Left ventricle myocardium superior (tissue), 1 donor: ENCODE measurements around the gene UBASH3A. TPM values are rescaled to one million over a fixed set of nuclear protein-coding genes. Genes with fewer than 3 reads are reported as not detected.
"Not testable (repeated sequence)": the region's sequence is repeated elsewhere in the genome, so short reads cannot be mapped to it uniquely, and the experiment has no call there.

Source experiments
- ATAC-seq: fragments of 200-7000 bp; cut with Tn5 transposase; one replicate; pipeline ENCODE4 v1.9.1; 2020; ENCODE audit warnings: mild to moderate bottlenecking, moderate library complexity
- DNase-seq: peaks from one replicate; pipeline ENCODE4 v3.0.0-alpha.2; 2020
- intact Hi-C: fragments of 100-400 bp; cut with micrococcal nuclease; formaldehyde crosslinking; loops from one replicate; pipeline ENCODE4 v1.11.0; 2022
- total RNA-seq: library from RNA; stranded (reverse); fragmentation: NEBNext Ultra II Directional; extraction: Animal tissue kit (Norgen Biotek cat#: 25700); gene quantifications from one replicate; pipeline ENCODE4 v1.2.1, GENCODE V29; 2021
- donor health status: DM: no; HTN: yes; CAD: no; lungs with severe emphysema.

The UBASH3A gene
- total RNA-seq, 1 donor from 2014 or later, result not detected

DNA sequence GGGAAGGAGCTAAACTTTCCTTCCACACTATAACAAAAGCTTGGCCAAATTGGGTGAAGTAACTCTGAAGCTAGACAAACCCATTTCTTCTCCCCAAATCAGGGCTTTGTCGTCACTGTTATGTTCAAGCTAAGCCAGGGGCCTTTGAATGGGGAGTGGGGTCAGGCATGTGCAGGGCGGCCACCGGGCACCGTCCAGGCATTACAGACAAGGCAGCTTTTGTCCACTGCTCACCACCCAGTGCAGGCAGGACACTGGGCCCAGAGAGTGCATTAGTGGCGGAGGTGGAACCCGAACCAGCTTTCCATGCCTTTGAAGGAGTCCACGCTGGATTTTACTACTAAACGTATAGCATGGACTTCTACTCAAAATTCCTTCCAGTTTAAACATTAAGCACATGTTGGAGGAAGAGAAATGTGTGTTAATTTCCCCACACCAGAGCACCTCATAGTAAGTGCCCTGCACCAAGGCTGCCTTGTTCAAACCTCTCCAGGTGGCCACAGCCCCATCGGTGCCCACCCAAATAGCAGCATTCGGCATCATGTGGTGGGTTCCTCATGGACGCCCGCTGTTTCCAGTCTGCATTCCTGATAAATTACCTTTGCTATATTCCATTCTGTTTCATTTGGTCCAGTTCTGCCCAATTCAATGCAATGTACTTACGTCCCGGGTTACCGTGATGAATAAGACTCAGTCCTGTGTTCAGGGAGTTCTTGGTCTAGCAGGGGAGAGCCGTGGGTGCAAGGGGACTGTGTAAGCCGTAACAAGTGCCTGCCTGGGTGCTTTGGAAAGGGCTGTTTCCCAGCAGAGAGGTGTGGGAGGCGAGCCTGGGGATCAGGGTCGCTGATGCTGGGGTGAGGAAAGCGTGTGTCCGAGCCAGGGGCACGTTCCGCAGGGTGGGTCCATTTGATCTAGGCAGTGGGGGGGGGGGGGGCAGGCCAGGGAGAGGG is 1.6 kb downstream of the UBASH3A start:
- intact Hi-C loops, result no loop called here
- no peak for ATAC-seq
- no peak for DNase-seq

DNA sequence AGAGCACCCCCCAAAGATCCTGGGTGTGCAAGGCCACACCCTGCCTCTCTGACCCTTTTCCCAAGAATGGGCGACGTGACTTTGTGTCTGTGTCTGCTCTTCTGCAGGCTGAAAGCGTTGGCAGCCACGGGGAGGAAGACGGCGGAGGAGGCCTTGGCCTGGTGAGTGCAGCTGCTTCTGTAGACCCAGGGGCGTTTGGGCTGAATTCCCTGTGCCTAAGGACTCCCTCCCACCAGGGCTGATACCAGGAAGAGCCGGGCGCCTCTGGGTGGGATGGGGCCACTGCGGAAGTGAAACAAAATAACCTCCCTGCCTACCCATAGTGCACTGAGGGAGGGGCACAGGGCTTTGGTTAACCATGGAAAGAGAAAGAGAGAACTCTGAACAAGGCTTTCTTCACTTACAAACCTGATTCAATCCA is 2.5 kb downstream of the UBASH3A start:
- no peak for DNase-seq
- no peak for ATAC-seq
- intact Hi-C loops, result no loop called here

DNA sequence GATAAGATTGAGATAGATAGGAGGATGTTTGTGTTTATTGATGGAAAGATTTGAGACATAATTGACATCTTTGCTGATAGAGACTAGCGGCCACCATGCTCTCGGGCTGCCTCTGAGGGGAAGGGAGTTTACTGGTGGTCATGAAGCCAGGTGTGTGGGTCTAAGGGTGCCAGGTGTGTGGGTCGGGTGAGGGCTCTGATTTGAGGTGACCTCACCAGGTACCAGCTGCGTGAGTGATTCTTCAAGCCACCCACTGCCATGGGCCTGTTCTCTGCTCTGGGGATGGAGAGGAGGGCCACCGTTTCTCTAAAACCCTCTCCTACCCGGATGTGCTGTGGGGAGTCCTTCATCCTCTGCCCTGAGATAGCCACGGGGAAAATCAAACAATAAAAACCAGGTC is 3.2 kb downstream of the UBASH3A start:
- intact Hi-C loops, result no loop called here
- ATAC-seq (no peak), DNase-seq (no peak)

DNA sequence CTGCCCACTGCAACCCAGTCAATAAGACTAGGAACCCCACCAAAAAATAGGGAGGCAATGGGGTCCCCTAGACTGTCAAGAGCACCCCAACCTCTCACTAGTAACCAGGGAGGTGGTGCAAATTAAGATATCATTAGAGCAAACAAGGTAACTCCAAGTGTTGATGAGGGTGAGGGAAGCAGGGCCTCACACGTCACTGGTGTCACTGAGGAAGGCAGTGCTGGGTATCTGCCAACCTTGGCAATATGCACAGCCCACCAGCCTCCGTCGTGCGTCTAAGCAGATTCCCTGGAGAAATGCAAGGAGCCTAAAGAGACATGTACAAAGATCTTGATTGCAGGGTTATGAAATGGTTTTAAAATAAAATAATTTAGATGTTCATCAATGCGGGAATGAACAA is 3.8 kb downstream of the UBASH3A start:
- intact Hi-C loops, result no loop called here
- DNase-seq (no peak), ATAC-seq (no peak)

DNA sequence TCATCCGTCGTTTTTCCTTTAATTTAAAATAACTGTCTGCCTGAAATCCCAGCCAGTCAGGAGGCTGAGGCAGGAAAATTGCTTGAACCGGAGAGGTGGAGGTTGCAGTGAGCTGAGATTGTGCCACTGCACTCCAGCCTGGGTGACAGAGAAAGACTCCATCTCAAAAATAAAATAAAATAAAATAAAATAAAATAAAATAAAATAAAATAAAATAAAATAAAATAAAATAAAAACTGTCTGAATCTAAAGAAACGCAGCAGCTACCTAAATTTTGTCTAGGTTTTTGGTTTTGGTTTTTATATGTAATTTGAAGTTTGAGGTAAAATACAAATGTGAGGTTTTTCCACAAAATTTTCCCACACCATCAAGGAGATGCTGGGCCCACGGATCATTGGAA is 5.0 kb downstream of the UBASH3A start:
- ATAC-seq, DNase-seq, intact Hi-C loops: not testable (repeated sequence)

DNA sequence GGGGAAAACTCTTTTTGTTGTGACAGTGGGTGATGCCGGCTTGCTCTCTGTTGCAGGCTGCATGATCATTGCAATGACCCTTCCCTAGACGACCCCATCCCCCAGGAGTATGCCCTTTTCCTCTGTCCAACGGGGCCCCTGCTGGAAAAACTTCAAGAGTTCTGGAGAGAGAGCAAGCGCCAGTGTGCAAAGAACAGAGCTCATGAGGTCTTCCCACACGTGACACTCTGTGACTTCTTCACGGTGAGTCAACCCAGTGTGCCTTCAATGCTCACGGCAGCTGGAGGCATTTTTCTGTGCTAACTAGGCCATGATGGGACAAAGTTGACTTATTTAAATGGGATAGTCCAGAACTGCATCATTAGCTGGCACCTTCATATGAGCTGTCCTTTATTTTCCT is 5.7 kb downstream of the UBASH3A start:
- intact Hi-C loops, result no loop called here
- ATAC-seq, result no peak
- no peak for DNase-seq

DNA sequence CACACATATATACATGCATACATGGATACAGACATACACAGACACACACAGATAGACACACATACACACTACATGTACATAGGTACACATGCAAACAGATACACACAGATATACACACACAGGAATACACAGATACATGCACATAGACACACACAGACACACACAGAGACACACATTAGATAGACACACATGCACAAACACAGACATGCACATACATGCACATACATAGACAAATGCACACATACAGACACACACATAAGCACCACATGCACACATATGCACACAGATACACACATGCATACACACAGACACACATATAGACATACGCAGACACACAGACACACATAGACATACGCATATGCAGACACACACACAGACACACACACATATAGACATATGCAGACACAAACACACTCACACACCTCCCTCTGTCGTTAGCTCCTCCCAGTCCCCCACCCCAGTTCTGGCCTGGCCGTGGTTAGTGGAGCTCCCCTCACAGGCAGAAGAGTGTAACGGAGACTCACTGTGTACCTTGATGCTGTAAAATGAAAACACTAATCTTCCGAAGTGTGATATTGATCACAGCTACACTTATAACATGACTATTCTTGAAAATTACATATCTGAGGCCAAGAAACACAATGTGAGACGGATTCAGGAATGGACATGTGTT is 7.6 kb downstream of the UBASH3A start:
- ATAC-seq (no peak), DNase-seq (no peak)
- intact Hi-C loops, result no loop called here

DNA sequence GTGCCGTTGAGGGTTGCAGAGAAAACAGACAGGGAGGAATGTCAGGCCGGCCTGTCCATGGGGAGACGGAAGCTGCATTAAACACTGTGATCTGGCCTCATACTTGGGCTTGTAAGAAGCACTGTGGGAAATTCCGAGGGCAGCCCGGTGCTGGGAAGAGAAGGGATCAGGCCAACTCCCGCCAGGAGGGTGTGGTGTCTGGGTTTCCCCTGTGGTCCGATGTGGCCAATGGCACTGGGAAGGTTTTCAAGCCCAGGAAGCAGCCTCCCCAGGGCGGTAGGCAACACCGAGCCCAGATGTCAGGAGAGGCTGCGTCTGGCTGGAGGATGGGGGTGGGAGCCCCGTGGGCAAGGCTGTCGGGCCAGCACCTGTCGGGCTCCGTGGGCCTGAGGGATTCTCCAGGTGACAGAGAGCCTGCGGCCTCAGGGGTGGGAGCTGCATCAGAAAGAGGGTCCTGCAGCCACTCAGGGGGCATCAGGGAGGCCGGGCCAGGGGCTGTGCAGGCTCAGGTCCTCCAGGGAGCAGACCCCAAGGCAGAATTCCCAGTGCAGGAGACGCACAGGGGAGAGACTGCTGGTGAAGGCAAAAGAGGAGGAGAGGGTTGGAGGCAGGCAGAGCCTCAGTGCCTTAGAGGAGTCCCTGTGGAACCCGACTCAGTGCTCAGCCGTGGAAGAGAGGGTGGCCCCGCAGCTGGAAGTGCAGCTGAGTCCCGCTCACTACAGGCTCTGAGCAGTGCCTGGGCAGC is 8.4 kb downstream of the UBASH3A start:
- ATAC-seq (no peak), DNase-seq (no peak)
- intact Hi-C loops, result no loop called here

DNA sequence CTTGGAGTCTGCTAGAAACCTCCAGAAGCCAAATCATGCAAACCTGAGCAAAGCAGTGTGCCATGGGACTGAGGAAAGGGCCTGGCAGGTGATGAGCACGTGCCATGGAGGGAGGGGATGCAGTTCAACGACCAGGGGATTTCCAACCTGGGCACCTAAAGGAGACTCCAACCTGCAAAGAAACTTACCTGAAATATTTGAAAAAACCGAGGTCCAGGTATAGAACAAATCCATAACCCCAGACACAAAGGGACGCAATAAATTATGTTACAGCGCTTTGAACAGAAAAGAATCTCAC is 8.9 kb downstream of the UBASH3A start:
- DNase-seq (no peak), ATAC-seq (no peak)
- intact Hi-C loops, result no loop called here

DNA sequence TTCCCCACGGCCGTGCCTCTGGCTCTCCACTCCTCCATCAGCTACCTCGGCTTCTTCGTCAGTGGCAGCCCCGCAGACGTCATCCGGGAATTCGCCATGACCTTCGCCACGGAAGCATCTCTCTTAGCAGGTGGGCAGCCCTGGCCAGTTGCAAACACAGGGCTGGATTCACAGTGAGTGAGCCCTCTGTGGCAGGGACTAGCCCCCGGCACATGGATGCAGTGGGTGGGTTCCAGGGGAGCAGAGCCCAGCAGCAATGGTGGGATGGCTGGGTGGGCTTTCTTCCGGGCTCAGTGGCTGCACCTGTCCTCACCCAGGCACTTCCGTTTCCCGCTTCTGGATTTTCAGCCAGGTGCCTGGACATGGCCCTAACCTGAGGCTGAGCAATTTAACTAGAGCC is 9.4 kb downstream of the UBASH3A start:
- ATAC-seq (no peak), DNase-seq (no peak)
- intact Hi-C loops, result no loop called here

DNA sequence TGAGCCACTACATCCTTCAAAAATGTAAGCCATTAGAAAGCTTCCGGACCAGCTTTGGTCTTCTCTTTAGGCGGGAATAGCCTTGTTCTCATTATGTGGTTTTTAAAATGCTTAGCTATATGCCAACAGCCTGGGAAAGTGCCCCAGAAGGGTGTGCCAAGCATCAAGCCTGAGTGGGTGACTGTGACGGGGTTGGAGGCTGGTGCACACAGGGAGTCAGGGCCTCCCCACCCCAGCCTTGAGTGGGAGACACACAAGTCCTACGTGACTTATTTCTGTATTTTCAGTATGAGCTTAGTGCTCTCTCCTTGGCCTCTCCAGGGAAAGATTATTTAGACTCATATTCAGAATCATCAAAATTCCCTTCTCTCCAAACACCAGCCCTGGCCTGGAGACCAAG is 9.8 kb downstream of the UBASH3A start:
- DNase-seq (no peak), ATAC-seq (no peak)
- intact Hi-C loops, result no loop called here

DNA sequence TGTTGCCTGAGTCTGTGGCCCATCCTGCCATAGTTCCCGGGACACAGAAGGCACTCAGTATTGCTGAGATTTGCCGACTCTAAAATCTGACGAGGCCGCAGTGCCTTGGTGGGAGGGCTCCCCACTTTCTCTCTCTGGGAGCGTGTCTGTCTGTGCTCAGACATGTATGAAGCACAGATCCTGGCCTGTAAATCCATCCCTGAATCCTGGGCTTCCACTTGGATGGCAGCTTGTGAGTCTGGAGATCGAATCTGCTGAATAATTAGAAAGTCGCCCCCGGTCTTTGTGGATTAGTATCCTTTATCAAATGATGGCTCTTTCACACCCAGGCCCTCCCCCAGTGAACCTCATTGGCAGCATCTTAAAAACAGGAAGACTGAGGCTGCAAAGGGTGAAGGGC is 10.4 kb downstream of the UBASH3A start:
- intact Hi-C loops, result no loop called here
- no peak for ATAC-seq
- DNase-seq, result no peak

DNA sequence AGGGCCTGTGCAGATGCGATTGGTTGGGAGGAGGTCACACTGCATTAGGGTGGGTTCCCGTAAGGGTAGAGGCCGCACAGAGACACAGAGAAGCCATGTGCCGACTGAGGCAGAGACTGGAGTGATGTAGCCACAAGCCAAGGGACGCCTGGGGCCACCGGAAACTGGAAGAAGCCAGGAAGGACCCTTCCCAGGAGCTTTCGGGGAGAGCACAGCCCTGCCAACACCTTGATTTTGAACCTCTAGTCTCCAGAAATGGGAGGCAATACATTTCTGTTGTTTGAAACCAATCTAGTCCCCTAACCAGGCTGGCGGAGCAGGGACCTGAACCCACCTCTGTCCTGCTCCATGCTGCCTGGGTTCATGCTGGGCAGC is 10.8 kb downstream of the UBASH3A start:
- DNase-seq, result no peak
- ATAC-seq, result no peak
- intact Hi-C loops, result no loop called here

DNA sequence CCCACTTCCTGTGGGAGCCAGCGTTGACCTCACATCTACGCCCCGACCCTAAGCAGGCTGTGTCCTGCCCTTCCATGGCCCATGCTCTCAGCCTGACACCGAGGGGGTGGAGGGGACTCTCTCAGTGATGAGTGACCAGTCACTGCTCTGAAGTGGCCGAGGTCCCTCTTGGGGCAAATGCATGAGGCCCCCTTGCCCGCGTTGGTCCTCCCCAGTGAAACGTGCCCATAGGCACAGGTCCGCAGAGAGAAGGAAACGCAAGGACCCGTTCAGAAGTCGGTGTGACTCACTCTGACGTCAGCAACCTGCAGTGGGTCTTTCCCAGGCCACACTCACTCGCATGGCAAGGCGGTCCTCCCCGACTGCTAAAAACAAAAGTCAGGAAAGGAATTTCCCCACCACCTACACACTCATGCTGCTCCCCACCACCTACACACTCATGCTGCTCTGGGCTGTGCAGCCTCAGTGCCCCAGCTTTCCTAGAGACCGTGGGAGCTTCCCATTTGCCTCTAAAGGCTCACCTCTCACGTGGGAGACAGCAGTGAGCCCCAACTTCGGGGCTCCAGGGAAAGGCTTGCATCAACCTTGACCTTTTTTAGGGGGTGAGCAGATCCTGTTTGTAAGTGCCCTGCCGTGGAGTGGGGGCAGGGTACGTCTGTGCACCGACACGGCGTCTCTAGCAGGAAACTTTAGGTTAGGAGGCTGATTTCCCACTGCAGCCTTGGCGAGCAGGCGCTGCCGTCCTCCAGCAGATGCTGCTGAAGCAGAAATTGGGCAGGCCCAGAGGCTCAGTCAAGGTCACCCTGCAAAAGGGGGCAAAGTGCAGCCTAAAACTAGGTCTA is 11.4 kb downstream of the UBASH3A start:
- ATAC-seq, result no peak
- DNase-seq, result no peak
- intact Hi-C loops, result no loop called here

DNA sequence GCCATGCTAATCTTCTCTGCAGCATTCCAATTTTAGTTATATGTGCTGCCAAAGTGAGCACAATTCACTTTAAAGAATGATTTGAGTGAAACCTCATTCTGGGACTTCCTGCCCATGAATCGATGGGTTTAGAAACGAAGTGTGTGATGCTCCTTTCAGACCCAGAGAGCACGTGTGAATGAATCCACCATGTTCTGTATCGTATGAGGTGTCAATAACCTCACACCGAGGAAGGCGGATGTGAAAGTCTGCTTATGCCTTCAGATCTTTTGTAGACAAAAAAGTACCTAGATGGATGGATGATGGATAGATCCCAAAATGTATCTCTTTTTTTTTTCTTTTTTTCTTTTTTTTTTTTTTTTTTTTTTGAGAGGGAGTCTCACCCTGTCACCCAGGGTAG is 13.8 kb downstream of the UBASH3A start:
- no peak for DNase-seq
- intact Hi-C loops, result no loop called here

DNA sequence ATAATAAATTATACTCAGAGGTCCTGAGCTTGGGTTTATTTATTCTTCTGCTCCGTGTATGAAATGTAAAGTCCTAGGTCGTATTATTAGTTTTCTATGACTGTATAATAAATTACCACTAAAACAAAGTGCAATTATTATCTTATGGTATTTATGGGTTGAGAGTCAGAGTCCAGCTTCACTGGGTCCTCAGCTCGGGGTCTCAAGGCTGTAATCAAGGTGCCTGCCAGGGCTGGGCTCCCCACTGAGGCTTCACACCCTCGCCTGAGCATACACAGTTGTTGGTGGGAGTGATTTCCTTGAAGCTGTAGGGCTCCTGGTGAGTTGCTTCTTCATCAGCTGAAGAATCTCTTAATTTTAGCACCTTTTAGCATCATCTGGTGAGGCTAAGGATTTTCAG is 15.2 kb downstream of the UBASH3A start:
- intact Hi-C loops, result no loop called here
- DNase-seq (no peak), ATAC-seq (no peak)

More for the DNA sequence above, 13.8 kb downstream of the UBASH3A start:
- ATAC-seq, result no peak

DNA sequence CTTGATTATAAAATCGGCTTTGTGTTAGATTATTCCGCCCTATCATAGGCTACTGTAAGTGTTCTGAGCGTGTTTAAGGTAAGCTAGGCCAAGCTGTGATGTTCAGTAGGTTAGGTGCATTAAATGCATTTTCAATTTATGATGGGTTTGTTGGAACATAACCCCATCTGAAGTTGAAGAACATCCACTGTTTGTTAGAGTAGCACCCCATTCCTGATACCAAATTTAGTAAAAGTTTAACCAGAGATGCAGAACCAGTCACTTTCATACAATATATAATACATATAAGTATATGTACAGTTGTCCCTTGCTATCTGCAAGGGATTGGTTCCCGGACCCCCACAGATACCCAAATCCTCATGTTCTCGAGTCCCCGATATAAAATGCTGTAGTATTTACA is 16.1 kb downstream of the UBASH3A start:
- intact Hi-C loops, result no loop called here
- ATAC-seq, result no peak
- no peak for DNase-seq

DNA sequence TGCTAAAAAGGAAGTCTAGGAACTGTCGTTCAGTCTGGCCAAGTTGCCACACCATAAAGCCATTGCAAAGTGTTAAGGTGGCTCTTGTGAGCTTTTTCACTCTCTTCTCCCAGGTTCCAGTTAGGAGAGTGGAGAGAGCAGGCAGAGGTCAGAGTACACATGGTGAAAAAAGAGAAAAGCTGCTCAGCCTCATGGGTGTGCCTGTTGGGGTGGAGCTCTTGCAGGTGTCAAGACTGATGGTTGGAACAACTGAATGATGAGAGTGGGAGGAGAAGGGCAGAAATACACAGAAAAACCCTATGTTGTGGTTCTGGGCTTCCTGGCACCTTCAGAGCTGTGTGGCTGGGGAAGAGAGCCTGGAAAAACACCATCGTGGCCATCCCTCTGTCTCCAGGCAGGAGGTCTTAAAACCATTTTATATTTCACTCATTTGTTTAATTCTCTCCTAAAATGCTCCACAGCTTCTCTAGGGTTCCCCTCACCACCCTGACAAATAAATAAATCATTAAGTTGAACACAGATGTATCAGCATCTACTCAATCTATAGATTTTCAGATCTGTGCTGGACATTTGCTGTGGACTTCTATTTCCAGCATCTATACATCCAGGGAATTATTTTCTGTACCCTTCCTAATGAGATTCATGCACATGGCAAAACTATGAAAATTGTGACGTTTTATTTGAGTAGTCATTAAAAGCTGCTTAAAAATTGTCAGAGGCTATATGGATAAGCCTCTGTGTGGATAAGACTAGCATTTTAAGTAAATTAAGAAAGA is 17.5 kb downstream of the UBASH3A start:
- ATAC-seq (no peak), DNase-seq (no peak)
- intact Hi-C loops, result no loop called here

DNA sequence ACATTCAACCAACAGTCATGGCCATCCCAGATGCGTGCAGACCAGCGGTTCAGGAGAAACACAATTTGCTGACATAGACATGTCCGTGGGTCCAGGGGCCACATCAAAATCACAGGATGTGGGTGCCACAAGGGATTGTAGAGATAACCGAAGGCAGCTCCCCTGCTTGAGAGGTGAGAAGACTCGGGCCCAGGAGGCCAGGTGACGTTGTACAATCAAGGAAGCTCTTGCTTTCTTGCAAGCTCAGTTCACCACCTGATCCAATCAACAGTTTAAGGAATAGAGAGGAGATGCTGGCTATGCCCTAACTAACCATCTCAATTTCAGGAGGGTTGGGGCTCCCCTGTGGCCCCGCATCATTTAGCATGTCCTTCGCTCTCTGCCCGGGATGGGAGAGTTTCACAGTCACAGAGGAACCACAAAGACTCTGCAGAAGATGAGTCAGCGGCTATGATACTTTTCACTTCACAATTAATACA is 19.5 kb downstream of the UBASH3A start:
- intact Hi-C loops, result no loop called here
- ATAC-seq (no peak), DNase-seq (no peak)
